GM18505 (cell line): ENCODE measurements around the gene OR9A2.

Source experiments
- ATAC-seq: cut with Tn5 transposase; IDR thresholded peaks from one replicate; pipeline ENCODE4 v1.9.1; 2021; ENCODE audit not compliant: unreplicated experiment
- POLR2A ChIP-seq: IDR thresholded peaks from 4 replicates; pipeline ENCODE4 v1.6.1; 2011; ENCODE audit warnings: borderline replicate concordance; ENCODE audit not compliant: insufficient read depth, insufficient read length; ENCODE audit errors: extremely low read depth

OR9A2 gene, protein sequence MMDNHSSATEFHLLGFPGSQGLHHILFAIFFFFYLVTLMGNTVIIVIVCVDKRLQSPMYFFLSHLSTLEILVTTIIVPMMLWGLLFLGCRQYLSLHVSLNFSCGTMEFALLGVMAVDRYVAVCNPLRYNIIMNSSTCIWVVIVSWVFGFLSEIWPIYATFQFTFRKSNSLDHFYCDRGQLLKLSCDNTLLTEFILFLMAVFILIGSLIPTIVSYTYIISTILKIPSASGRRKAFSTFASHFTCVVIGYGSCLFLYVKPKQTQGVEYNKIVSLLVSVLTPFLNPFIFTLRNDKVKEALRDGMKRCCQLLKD

DNA sequence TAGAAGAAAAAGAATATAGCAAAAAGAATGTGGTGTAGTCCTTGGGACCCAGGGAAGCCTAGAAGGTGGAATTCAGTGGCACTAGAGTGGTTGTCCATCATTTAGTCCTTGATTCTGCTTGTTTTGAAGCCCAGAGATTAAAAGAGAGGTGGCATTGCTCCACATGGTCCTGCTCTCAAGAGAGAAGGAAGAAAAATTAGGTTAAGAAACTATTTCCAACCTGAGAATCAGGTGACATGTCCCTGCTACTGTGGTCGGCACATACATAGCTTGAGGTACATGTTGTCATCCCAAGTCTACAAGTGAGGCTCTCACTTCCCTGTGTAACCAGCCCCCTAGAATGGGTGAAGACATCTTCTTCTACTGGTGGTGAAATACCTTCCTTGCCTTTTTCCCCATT lies at the start of gene OR9A2:
TSS of gene OR9A2 (minus strand) at position 101 of the 400 bp plus-strand sequence. CDS start at position 101, 0 bp downstream.
- no peak for ATAC-seq
- TF ChIP-seq POLR2A, result no peak

DNA sequence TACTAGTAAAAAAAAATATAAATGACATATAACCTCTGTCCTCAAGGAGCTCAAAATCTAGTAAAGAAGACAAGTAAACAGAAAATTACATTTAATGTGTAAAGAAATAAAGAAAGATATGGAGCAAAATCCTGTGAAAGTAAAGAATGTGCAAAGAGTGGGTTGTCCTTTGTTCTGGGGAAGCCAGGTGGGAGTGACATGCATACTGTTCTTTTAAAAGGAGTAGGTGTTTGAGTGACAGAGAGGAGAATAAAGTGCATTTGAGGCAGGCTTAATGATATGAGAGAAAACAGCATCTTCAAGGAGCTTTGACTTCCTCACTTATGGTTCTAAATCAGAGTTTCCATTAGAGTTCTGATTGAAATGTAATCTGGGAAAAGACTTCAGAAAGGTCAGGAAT lies 47.2 kb upstream of the OR9A2 start:
- TF ChIP-seq POLR2A, result no peak
- no peak for ATAC-seq

DNA sequence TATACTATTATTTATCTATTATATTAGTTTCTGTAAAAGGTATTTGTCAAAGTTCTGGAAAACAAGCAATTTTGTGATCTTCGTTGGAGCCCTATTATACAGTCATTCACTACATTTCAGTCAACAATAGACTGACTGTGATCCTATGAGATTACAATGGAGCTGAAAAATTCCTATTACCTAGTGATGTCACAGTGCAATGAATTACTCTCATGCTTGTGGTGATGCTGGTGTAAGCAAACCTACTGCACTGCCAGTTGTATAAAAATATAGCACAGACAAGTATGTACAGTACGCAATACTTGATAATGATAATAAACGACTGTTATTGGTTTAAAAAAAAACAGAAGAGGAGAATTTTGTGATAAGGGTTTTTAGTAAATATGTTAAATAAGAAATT lies 46.6 kb upstream of the OR9A2 start:
- ATAC-seq, result no peak
- no peak for TF ChIP-seq POLR2A

DNA sequence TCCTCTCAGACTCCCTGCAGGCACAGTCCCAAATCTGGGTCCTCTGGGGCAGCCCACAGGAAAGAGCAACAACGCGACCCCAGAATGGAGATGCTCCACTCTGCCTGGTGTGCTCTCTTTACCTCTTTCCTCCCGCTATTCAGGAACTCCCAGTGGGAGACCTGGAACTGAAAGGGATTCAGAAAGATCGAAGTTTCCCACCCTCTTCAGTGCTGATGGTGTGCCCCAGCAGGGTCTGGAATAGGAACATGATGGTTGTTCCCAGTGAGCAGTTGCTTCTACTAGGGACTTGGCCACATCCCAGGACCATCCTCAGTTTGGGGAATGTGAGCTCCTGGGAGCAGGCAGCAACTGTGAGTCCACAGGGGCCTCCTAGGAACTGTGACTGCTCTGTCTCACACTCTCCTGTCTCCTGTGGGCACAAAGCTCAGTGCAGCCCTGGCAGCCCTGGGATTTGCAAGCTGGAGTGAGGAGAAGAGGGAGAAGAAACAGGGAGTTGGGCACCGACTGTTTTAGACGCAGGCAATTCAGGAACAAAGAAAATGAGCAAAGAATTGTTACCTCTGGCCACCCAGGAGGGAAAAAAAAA lies 43.1 kb upstream of the OR9A2 start:
- no peak for ATAC-seq

DNA sequence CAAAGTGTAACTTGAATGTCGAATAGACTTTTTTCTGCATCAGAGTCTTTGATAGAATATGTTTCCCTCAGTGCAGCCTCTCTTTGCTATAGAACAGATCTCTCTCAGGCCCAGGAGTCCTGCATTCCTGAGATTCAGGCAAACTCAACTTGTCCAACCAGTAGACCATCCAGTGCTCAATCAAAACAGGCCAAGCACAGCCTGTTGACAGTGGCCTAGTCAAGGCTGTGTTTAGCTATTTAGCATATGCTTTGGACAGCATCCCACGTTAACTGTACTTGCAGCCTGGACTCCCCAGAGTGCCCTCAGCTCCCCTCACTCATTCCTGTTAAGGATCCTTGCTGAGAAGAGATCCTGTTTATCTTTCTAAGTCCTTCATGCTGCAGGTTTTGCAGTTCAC lies 41.5 kb upstream of the OR9A2 start:
- no peak for ATAC-seq

More for the DNA sequence above, 43.1 kb upstream of the OR9A2 start:
- TF ChIP-seq POLR2A, result no peak

DNA sequence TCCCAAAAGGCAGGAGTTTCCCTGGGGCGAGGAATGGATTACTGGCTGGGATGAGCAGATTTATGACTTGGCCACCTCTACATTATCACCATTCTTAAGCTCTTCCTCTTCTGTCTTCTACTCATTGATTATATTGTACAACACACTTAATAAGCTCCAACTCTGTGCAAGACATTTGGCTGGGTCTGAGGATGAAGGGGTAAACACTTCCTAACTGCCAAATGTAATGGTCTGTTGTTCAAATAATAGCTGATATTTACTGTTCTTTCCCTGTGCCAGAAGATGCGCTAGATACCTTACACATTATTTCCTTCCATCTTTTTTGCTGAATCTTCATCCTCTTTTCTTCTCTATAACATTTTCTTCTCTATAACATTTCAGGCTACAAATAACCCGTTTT lies 36.8 kb upstream of the OR9A2 start:
- TF ChIP-seq POLR2A, result no peak
- no peak for ATAC-seq

More for the DNA sequence above, 41.5 kb upstream of the OR9A2 start:
- no peak for TF ChIP-seq POLR2A

DNA sequence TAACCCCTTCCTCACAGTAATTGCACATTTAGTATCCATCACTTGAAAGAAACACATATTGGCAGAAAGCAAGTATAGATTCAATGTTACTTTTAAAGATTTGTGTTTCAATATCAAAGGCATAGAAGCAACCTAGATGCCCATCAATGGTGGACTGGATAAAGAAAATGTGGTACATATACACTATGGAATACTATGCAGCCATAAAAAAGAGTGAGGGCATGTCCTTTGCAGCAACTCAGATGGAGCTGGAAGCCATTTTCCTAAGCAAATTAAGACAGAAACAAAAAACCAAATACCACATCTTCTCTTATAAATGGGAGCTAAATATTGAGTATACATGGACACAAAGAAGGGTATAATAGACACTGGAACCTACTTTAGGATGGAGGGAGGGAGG lies 28.8 kb upstream of the OR9A2 start:
- ATAC-seq, result no peak
- no peak for TF ChIP-seq POLR2A

DNA sequence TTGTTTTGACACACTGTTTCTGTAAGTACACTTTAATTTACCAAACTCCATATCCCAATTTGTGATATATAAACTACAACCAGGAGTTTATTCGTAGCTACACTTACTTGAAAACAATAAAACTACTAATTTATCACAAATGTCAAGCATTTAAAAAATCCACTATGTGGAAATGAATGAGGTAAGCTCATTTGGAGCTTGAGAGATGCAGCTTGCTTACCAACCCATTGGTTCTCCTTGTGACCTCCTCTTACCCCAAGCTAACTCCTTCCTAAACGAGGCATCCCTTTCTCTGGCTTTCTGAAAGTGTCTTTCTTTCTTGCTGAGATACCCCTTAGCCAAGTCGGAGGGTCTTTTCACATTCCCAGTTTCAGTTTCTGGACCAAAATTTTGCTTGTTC lies 27.7 kb upstream of the OR9A2 start:
- TF ChIP-seq POLR2A, result no peak
- ATAC-seq, result no peak

DNA sequence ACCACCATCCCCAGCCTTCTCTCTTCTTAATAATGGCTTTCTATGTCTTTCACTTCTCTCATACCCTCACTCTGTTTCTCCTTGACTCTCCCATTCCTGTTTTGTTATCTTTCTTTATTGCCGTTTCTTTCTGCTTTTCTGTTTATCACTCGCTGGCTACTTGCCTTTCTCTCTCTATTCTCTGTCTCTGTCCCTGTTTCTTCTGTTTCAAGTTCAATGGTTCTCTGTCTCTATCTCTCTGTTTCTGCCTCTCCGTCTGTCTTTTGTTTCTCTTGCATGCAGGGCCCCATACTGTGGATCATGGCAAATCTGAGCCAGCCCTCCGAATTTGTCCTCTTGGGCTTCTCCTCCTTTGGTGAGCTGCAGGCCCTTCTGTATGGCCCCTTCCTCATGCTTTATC lies 25.1 kb upstream of the OR9A2 start, which contains the start of gene OR6V1:
TSS of gene OR6V1 (plus strand) at position 301 of the 400 bp plus-strand sequence. CDS start at position 301, 0 bp downstream.
- TF ChIP-seq POLR2A, result no peak
- no peak for ATAC-seq

DNA sequence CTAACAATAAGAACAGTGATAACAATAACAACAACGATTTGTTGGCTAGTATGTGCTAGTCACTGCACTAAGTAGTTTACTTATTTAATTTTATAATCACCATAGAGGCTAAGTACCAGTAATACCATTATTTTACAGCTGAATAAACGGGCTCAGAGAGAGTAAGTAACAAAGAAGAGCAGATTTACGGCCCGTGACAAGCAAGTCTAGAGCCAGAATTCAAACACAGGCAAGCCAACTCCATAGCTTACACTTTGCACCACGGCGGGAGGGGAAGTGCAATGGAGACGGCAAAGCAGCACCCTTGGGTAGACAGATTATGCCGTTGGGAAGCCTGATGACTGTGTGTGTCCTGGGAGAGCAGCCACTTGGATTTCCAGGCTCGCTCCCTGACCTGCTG lies 24.0 kb upstream of the OR9A2 start:
- TF ChIP-seq POLR2A, result no peak
- no peak for ATAC-seq

DNA sequence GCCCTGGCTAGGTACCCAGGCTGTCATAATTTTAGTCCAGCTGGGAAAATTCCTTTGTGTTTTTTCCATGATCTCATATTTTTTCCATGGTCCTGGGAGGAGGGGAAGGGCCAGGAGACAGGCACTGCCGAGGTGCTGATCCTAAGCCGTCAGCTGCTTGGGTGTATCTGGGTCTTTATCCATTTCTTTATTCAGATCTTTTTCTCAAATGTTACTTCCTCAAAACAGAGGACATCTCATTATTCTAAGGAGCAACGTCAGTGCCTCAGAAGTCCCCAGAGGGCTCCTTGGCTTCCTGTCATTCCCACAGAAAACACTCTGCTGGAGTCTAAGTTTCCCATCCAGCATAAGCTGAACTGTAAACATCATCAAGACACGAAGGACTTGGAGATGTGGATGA lies 22.4 kb upstream of the OR9A2 start:
- no peak for ATAC-seq
- TF ChIP-seq POLR2A, result no peak

DNA sequence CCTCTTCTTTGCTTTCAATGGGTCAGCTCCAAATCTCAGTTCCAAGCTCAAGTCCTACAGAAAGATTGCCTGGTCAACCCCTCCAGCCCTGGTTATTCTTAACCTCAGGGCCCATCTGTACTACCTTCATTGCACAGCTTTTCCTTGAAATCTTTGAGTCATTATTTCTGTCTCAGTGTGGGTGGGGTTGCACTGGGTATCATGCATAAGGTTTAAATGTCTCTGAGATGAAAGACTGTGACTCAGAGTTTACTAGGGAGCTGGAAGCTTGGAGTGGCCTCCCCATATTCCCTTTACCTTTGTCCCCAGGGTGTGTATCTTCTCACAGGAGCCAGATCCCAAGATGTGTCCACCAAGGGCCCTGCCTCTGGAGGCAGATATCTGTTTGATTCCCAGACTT lies 21.9 kb upstream of the OR9A2 start:
- no peak for TF ChIP-seq POLR2A
- no peak for ATAC-seq

DNA sequence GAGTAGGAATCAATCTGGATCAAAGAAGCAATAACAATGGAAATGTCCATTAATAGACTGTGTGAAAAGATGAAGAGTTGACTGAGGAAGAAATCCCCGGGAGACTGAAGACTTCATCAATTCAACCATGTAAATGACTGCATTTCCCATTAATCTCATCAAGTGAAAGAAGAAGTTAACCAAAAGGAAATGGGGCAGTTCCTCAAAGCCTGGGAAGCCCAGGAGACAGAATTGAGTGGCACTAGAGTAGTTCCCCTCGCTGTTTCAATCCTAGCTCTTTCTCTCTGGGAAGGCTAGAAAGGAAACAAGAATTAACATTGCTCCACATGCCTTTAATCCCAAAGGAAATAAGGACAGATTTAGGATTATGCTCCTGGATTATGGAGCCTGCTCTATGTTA lies 20.4 kb upstream of the OR9A2 start:
- ATAC-seq, result no peak
- no peak for TF ChIP-seq POLR2A

DNA sequence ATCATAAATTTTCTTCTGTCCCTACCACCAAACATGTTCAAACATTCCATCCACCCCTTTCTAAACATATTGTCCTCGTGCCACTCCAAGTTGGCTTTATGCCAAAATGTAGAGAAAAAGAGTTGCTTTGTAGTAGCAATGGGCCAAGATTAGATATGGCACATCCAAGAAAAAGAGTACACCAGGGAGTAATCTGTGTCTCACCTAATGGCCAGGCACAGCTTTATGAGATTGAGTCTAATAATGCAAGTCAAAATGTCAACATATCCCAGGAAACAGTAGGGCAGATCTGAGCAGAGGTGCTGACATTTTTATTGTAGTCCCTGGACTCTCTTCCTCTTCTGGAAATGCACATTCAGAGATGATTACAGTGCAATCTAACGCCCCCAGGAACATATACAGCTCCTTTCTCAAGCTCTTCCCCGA lies 19.5 kb upstream of the OR9A2 start:
- ATAC-seq, result no peak
- no peak for TF ChIP-seq POLR2A
